Activated T-helper 17 cell treated with anti-CD3 and anti-CD28 coated beads, Interleukin-2, amount 50 U/mL, for 72 hours (primary cell): ENCODE data around the gene BTAF1. TPM values are rescaled to one million over a fixed set of nuclear protein-coding genes. Genes with fewer than 3 reads are reported as not detected.

Experiments used
- ATAC-seq: fragments of 150-1000 bp; cut with Tn5 transposase; replicated peaks from 2 replicates; pipeline ENCODE4 v1.10.0; 2021; ENCODE audit warnings: mild to moderate bottlenecking, moderate library complexity
- H3K27ac Mint-ChIP-seq: one replicate; pipeline ENCODE4 v1.8.0; 2022; ENCODE audit warnings: mixed read lengths
- H3K27me3 Mint-ChIP-seq: one replicate; pipeline ENCODE4 v1.8.0; 2022; ENCODE audit warnings: mixed read lengths
- H3K36me3 Mint-ChIP-seq: one replicate; pipeline ENCODE4 v1.8.0; 2022; ENCODE audit warnings: low read depth, mild to moderate bottlenecking, mixed read lengths
- H3K4me1 Mint-ChIP-seq: one replicate; pipeline ENCODE4 v1.8.0; 2022; ENCODE audit warnings: mixed read lengths
- H3K4me3 Mint-ChIP-seq: one replicate; pipeline ENCODE4 v1.8.0; 2022; ENCODE audit warnings: mild to moderate bottlenecking, mixed read lengths
- H3K9me3 Mint-ChIP-seq: one replicate; pipeline ENCODE4 v1.8.0; 2022; ENCODE audit warnings: mixed read lengths
- total RNA-seq, 2 donors: library from RNA; stranded (reverse); gene quantifications; one replicate each; pipeline ENCODE4 v1.2.3, GENCODE V29; 2022

BTAF1 gene
- total RNA-seq, 2 donors from 2014 or later, result 49.1 to 122 TPM

GRCh38 chr10:91896212-91896756 lies 27.3 kb upstream of the BTAF1 start:
- H3K9me3 Mint-ChIP-seq, result no peaks in the 10 kb centered on the region
- H3K36me3 Mint-ChIP-seq, result no peaks in the 10 kb centered on the region
- no peak overlapping the region for H3K27ac Mint-ChIP-seq
- H3K27me3 Mint-ChIP-seq, result peaks cover 13% of the 10 kb centered on the region
- H3K4me1 Mint-ChIP-seq, result peaks cover 8% of the 10 kb centered on the region
- ATAC-seq, result no peak
- H3K4me3 Mint-ChIP-seq, result no peak overlapping the region

- no peak for ATAC-seq
- H3K9me3 Mint-ChIP-seq, result no peaks in the 10 kb centered on the region
- no peaks in the 10 kb centered on the region for H3K36me3 Mint-ChIP-seq
- H3K27ac Mint-ChIP-seq, result no peak overlapping the region
- H3K27me3 Mint-ChIP-seq, result peaks cover 13% of the 10 kb centered on the region
- no peak overlapping the region for H3K4me3 Mint-ChIP-seq
- peaks cover 17% of the 10 kb centered on the region for H3K4me1 Mint-ChIP-seq
Measured at GRCh38 chr10:91897421-91897820, 26.1 kb upstream of the BTAF1 start.

- Mint-ChIP-seq H3K27me3 (peaks cover 10% of the 10 kb centered on the region), H3K36me3 (no peaks in the 10 kb centered on the region), H3K4me3 (peak overlapping the region; percentile 46), H3K27ac (peak overlapping the region; percentile 77), H3K4me1 (peaks cover 15% of the 10 kb centered on the region), H3K9me3 (no peaks in the 10 kb centered on the region)
- ATAC-seq, result peak; percentile 100
Measured at GRCh38 chr10:91901784-91902677, 21.5 kb upstream of the BTAF1 start.

GRCh38 chr10:91907033-91907594 lies 16.5 kb upstream of the BTAF1 start:
- no peak for ATAC-seq
- no peaks in the 10 kb centered on the region for H3K27me3 Mint-ChIP-seq
- H3K4me1 Mint-ChIP-seq, result peaks cover 22% of the 10 kb centered on the region
- H3K9me3 Mint-ChIP-seq, result no peaks in the 10 kb centered on the region
- H3K4me3 Mint-ChIP-seq, result peak overlapping the region; percentile 79
- H3K27ac Mint-ChIP-seq, result peak overlapping the region; percentile 2
- peaks cover 6% of the 10 kb centered on the region for H3K36me3 Mint-ChIP-seq

- H3K27ac Mint-ChIP-seq, result peak overlapping the region; percentile 2
- H3K4me1 Mint-ChIP-seq, result peaks cover 18% of the 10 kb centered on the region
- H3K27me3 Mint-ChIP-seq, result peaks cover 2% of the 10 kb centered on the region
- peak; percentile 22 for ATAC-seq
- H3K9me3 Mint-ChIP-seq, result no peaks in the 10 kb centered on the region
- H3K36me3 Mint-ChIP-seq, result peaks cover 6% of the 10 kb centered on the region
- peak overlapping the region; percentile 79 for H3K4me3 Mint-ChIP-seq
Measured at GRCh38 chr10:91907914-91908336, 15.6 kb upstream of the BTAF1 start.

- Mint-ChIP-seq H3K4me3 (peak overlapping the region; percentile 88), H3K4me1 (peaks cover 18% of the 10 kb centered on the region), H3K27ac (peak overlapping the region; percentile 82), H3K9me3 (no peaks in the 10 kb centered on the region), H3K36me3 (peaks cover 6% of the 10 kb centered on the region), H3K27me3 (peaks cover 2% of the 10 kb centered on the region)
- peak; percentile 91 for ATAC-seq
Measured at GRCh38 chr10:91908337-91909116, 15.0 kb upstream of the BTAF1 start.

GRCh38 chr10:91909117-91909677 lies 14.4 kb upstream of the BTAF1 start, which contains the start of gene FGFBP3:
Gene FGFBP3 (minus strand): TSS chr10:91909486. CDS start chr10:91908969, 517 bp downstream.
- Mint-ChIP-seq H3K27me3 (peaks cover 2% of the 10 kb centered on the region), H3K27ac (peak within 1 kb of the TSS; percentile 82), H3K4me3 (peak within 1 kb of the TSS; percentile 88), H3K4me1 (peaks cover 18% of the 10 kb centered on the region), H3K36me3 (peaks cover 6% of the 10 kb centered on the region), H3K9me3 (no peaks in the 10 kb centered on the region)
- peak; percentile 38 for ATAC-seq

GRCh38 chr10:91910467-91910866 lies 13.1 kb upstream of the BTAF1 start:
- no peak for ATAC-seq
- no peak overlapping the region for H3K27ac Mint-ChIP-seq
- H3K9me3 Mint-ChIP-seq, result no peaks in the 10 kb centered on the region
- no peak overlapping the region for H3K4me3 Mint-ChIP-seq
- peaks cover 5% of the 10 kb centered on the region for H3K27me3 Mint-ChIP-seq
- peaks cover 6% of the 10 kb centered on the region for H3K36me3 Mint-ChIP-seq
- H3K4me1 Mint-ChIP-seq, result peaks cover 18% of the 10 kb centered on the region

- no peak for ATAC-seq
- Mint-ChIP-seq H3K9me3 (no peaks in the 10 kb centered on the region), H3K4me3 (no peak overlapping the region), H3K27me3 (peaks cover 21% of the 10 kb centered on the region), H3K4me1 (peaks cover 4% of the 10 kb centered on the region), H3K36me3 (peaks cover 14% of the 10 kb centered on the region), H3K27ac (no peak overlapping the region)
Measured at GRCh38 chr10:91919651-91920050, 3.9 kb upstream of the BTAF1 start.

- H3K27ac Mint-ChIP-seq, result peak overlapping the region; percentile 99
- H3K4me1 Mint-ChIP-seq, result peaks cover 16% of the 10 kb centered on the region
- no peak for ATAC-seq
- H3K9me3 Mint-ChIP-seq, result no peaks in the 10 kb centered on the region
- peaks cover 51% of the 10 kb centered on the region for H3K36me3 Mint-ChIP-seq
- no peaks in the 10 kb centered on the region for H3K27me3 Mint-ChIP-seq
- H3K4me3 Mint-ChIP-seq, result peak overlapping the region; percentile 98
Measured at GRCh38 chr10:91924212-91925021, 847 bp downstream of the BTAF1 start.

- Mint-ChIP-seq H3K36me3 (peaks cover 51% of the 10 kb centered on the region), H3K4me3 (peak overlapping the region; percentile 98), H3K27me3 (no peaks in the 10 kb centered on the region), H3K27ac (peak overlapping the region; percentile 99), H3K4me1 (peaks cover 16% of the 10 kb centered on the region), H3K9me3 (no peaks in the 10 kb centered on the region)
- no peak for ATAC-seq
Measured at GRCh38 chr10:91925022-91925320, 1.4 kb downstream of the BTAF1 start.

- H3K4me3 Mint-ChIP-seq, result no peak overlapping the region
- no peaks in the 10 kb centered on the region for H3K27me3 Mint-ChIP-seq
- ATAC-seq, result no peak
- no peaks in the 10 kb centered on the region for H3K9me3 Mint-ChIP-seq
- H3K27ac Mint-ChIP-seq, result no peak overlapping the region
- H3K4me1 Mint-ChIP-seq, result peaks cover 42% of the 10 kb centered on the region
- H3K36me3 Mint-ChIP-seq, result peaks cover 75% of the 10 kb centered on the region
Measured at GRCh38 chr10:91930939-91931338, 7.4 kb downstream of the BTAF1 start.

- peak overlapping the region; percentile 45 for H3K27ac Mint-ChIP-seq
- no peak overlapping the region for H3K4me3 Mint-ChIP-seq
- H3K4me1 Mint-ChIP-seq, result peaks cover 42% of the 10 kb centered on the region
- no peaks in the 10 kb centered on the region for H3K27me3 Mint-ChIP-seq
- ATAC-seq, result no peak
- H3K36me3 Mint-ChIP-seq, result peaks cover 75% of the 10 kb centered on the region
- no peaks in the 10 kb centered on the region for H3K9me3 Mint-ChIP-seq
Measured at GRCh38 chr10:91931526-91932190, 8.1 kb downstream of the BTAF1 start.
